Endothelial cell of umbilical vein (primary cell): ENCODE measurements around the gene FBXO10.

Experiments
- EZH2 ChIP-seq: IDR thresholded peaks from 2 replicates; pipeline ENCODE4 v1.6.1; 2012; ENCODE audit warnings: borderline replicate concordance, low read depth, mild to moderate bottlenecking, moderate library complexity, low read length, inconsistent platforms; ENCODE audit not compliant: severe bottlenecking
- FOS ChIP-seq: IDR thresholded peaks from 2 replicates; pipeline ENCODE4 v1.6.1; 2011; ENCODE audit warnings: mild to moderate bottlenecking, low read length, moderate library complexity, borderline replicate concordance; ENCODE audit not compliant: insufficient read depth
- GATA2 ChIP-seq: IDR thresholded peaks from 2 replicates; pipeline ENCODE4 v1.7.0; 2011; ENCODE audit warnings: low read depth, mild to moderate bottlenecking, moderate library complexity, mixed read lengths, low read length; ENCODE audit not compliant: insufficient read length, insufficient read depth
- JUN ChIP-seq: IDR thresholded peaks from 2 replicates; pipeline ENCODE4 v1.6.1; 2011; ENCODE audit warnings: borderline replicate concordance, low read depth; ENCODE audit not compliant: insufficient read length, insufficient read depth
- MYC ChIP-seq: IDR thresholded peaks from one replicate; pipeline ENCODE4 v1.6.1; 2011; ENCODE audit warnings: mild to moderate bottlenecking, low read depth, low read length
- POLR2A ChIP-seq: IDR thresholded peaks from 2 replicates; pipeline ENCODE4 v1.6.1; 2012; ENCODE audit warnings: low read depth, mild to moderate bottlenecking, control low read depth, low read length
- POLR2AphosphoS5 ChIP-seq: IDR thresholded peaks from 2 replicates; pipeline ENCODE4 v1.6.1; 2012; ENCODE audit warnings: low read depth, mild to moderate bottlenecking, control low read depth, low read length, moderate library complexity; ENCODE audit not compliant: insufficient read depth
- TF ChIP-seq, protein P1 (sequence below), 2 donors: IDR thresholded peaks; 1 replicate in 1 of 2; 2 replicates in 1 of 2; pipeline ENCODE4 v1.5.1; 2011; ENCODE audit warnings: low read length in 2 of 2, mild to moderate bottlenecking in 2 of 2, moderate library complexity in 2 of 2, control low read depth in 1 of 2, inconsistent platforms in 1 of 2, low read depth in 1 of 2; ENCODE audit not compliant: insufficient read depth in 1 of 2; ENCODE audit errors: extremely low read depth in 1 of 2
- TF ChIP-seq, protein P2 (sequence below): IDR thresholded peaks from 2 replicates; pipeline ENCODE4 v1.6.1; 2011; ENCODE audit not compliant: insufficient read depth, insufficient read length

DNA sequence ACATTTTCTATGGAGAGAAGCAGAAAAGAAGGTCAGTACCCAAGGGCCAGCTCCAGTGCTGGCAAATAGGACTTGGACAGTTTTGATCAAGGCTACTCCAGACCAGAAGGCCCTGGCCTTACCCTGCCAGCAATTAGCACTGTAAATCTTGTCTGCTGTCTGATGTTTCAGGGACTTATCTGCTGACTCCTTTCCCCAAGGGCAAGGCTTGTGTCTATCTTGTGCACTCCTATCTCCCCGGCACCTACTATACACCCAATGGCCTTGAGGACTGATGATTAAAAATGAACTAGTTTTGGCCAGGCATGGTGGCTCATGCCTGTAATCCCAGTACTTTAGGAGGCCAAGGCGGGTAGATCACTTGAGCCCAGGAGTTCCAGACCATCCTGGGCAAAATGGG is 53.2 kb downstream of the FBXO10 start:
- TF ChIP-seq POLR2A, result no peak
- no peak for TF ChIP-seq POLR2AphosphoS5
- TF ChIP-seq EZH2, result no peak
- no peak for TF ChIP-seq MYC
- TF ChIP-seq, protein P1, sequence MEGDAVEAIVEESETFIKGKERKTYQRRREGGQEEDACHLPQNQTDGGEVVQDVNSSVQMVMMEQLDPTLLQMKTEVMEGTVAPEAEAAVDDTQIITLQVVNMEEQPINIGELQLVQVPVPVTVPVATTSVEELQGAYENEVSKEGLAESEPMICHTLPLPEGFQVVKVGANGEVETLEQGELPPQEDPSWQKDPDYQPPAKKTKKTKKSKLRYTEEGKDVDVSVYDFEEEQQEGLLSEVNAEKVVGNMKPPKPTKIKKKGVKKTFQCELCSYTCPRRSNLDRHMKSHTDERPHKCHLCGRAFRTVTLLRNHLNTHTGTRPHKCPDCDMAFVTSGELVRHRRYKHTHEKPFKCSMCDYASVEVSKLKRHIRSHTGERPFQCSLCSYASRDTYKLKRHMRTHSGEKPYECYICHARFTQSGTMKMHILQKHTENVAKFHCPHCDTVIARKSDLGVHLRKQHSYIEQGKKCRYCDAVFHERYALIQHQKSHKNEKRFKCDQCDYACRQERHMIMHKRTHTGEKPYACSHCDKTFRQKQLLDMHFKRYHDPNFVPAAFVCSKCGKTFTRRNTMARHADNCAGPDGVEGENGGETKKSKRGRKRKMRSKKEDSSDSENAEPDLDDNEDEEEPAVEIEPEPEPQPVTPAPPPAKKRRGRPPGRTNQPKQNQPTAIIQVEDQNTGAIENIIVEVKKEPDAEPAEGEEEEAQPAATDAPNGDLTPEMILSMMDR (IDR thresholded peaks at IDR 0.05; ENCODE audit: extremely low read depth in 1 of 2, insufficient read depth in 1 of 2, low read depth in 1 of 2, low read length in 2 of 2), result no peak
- TF ChIP-seq, protein P2, sequence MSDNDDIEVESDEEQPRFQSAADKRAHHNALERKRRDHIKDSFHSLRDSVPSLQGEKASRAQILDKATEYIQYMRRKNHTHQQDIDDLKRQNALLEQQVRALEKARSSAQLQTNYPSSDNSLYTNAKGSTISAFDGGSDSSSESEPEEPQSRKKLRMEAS, result no peak
- TF ChIP-seq JUN, result no peak
- no peak for TF ChIP-seq FOS
- TF ChIP-seq GATA2, result no peak
